ENCODE measurements around the gene CLN6. TPM values are rescaled to one million over a fixed set of nuclear protein-coding genes. Genes with fewer than 3 reads are reported as not detected.

Gene CLN6
- total RNA-seq, 1 donor from 2014 or later: 26.1 TPM

DNA sequence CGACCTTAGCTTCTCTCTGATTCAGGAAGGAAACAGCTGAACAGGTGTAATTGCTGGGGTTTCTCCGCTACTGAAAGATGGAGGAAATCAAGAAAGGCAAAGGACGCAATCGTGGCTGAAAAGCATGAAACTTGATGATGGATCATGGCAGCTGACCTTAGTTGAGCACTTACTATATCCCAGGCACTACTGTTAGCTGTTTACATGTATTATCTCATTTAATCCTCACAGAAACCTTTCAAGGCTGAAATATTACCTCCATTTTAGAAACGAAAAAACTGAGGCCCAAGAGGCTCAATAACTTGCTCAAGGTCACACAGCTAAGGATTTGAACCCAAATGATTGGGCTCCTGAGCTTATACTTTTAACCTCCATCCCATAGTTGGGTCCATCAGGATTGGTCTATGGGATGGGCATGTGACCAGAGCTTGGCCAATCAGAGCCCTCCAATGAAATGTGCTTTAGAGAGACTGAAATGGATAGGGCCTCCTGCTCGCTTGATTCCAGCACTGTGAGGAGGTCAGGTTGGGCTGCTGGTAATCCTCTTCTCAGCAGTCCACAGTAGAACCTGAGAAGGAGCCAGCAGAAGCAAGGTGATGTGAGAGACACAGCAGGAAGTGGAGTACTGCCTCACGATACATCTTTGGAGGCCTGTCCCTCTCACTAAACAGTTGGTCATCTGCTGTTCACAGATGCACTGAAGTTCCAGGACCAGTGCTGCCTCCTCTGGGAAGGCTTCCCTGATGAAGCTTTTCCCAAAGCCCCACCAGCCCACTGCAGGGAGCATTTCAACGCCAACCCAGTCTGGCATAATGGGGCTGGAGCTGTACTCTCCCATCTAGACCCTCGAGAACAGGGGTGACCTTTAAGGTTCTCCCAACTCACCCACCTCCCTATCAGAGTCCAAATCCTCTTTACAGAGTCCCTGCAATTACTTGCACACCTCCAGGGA is 10.4 kb downstream of the CLN6 start:
- H3K4me3 Mint-ChIP-seq (ENCODE audit: unreplicated experiment): no peak overlapping the region
- H3K27me3 Mint-ChIP-seq (ENCODE audit: unreplicated experiment): peaks cover 3% of the 10 kb centered on the region
- no peak overlapping the region for H3K27ac Mint-ChIP-seq (ENCODE audit: unreplicated experiment)
- TF ChIP-seq, protein P1, sequence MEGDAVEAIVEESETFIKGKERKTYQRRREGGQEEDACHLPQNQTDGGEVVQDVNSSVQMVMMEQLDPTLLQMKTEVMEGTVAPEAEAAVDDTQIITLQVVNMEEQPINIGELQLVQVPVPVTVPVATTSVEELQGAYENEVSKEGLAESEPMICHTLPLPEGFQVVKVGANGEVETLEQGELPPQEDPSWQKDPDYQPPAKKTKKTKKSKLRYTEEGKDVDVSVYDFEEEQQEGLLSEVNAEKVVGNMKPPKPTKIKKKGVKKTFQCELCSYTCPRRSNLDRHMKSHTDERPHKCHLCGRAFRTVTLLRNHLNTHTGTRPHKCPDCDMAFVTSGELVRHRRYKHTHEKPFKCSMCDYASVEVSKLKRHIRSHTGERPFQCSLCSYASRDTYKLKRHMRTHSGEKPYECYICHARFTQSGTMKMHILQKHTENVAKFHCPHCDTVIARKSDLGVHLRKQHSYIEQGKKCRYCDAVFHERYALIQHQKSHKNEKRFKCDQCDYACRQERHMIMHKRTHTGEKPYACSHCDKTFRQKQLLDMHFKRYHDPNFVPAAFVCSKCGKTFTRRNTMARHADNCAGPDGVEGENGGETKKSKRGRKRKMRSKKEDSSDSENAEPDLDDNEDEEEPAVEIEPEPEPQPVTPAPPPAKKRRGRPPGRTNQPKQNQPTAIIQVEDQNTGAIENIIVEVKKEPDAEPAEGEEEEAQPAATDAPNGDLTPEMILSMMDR (IDR thresholded peaks at IDR 0.05; ENCODE audit: partially characterized antibody, unreplicated experiment): no peak
- H3K9me3 Mint-ChIP-seq (ENCODE audit: unreplicated experiment): peaks cover 7% of the 10 kb centered on the region
- DNase-seq: no peak
- peaks cover 8% of the 10 kb centered on the region for H3K36me3 Mint-ChIP-seq (ENCODE audit: unreplicated experiment)
- peaks cover 3% of the 10 kb centered on the region for H3K4me1 Mint-ChIP-seq (ENCODE audit: low read depth, unreplicated experiment)

DNA sequence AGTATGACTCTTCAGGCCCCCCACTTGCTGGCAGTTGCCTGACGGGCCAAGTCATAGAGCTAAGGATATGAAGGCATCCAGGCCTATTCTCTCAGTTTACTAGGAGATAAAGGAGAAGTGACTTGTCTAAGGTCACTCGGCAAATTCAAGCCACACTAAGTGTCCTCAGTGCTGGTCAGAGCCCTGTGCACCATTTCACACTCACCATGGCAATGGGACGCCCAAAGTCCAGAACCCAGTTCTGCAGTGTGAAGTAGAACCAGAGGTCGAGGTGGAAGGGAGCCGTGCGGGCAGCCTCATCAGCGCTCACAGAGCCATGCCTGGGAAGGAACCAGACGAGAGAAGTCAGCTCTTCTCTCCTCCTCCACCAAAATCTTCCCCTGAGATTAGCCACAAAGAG is 11.2 kb downstream of the CLN6 start:
- Mint-ChIP-seq H3K4me1 (ENCODE audit: low read depth, unreplicated experiment) (peaks cover 3% of the 10 kb centered on the region), H3K27ac (ENCODE audit: unreplicated experiment) (no peak overlapping the region), H3K4me3 (ENCODE audit: unreplicated experiment) (no peak overlapping the region), H3K36me3 (ENCODE audit: unreplicated experiment) (peaks cover 8% of the 10 kb centered on the region), H3K9me3 (ENCODE audit: unreplicated experiment) (peaks cover 7% of the 10 kb centered on the region), H3K27me3 (ENCODE audit: unreplicated experiment) (peaks cover 3% of the 10 kb centered on the region)
- DNase-seq: no peak
- TF ChIP-seq, protein P1 (IDR thresholded peaks at IDR 0.05; ENCODE audit: partially characterized antibody, unreplicated experiment): no peak

DNA sequence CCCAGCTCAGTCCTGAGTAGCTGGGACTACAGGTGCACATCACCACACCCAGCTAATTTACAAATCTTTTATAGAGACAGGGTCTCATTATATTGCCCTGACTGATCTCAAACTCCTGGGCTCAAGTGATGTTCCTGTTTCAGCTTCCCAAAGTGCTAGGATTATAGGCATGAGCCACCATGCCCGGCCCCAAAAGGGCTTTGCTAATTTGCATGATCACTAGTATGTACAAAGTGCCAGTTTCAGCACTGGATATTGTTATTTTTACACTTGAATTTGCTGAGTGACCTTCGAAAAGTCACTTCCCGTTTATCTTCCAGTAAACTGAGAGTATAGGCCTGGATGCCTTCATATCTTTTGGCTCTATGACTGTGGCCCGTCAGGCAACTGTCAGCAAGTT is 12.2 kb downstream of the CLN6 start:
- TF ChIP-seq, protein P1 (IDR thresholded peaks at IDR 0.05; ENCODE audit: partially characterized antibody, unreplicated experiment): no peak
- no peaks in the 10 kb centered on the region for H3K27me3 Mint-ChIP-seq (ENCODE audit: unreplicated experiment)
- no peak for DNase-seq
- no peaks in the 10 kb centered on the region for H3K4me1 Mint-ChIP-seq (ENCODE audit: low read depth, unreplicated experiment)
- no peak overlapping the region for H3K4me3 Mint-ChIP-seq (ENCODE audit: unreplicated experiment)
- H3K9me3 Mint-ChIP-seq (ENCODE audit: unreplicated experiment): peaks cover 4% of the 10 kb centered on the region
- H3K36me3 Mint-ChIP-seq (ENCODE audit: unreplicated experiment): peaks cover 4% of the 10 kb centered on the region
- H3K27ac Mint-ChIP-seq (ENCODE audit: unreplicated experiment): no peak overlapping the region

DNA sequence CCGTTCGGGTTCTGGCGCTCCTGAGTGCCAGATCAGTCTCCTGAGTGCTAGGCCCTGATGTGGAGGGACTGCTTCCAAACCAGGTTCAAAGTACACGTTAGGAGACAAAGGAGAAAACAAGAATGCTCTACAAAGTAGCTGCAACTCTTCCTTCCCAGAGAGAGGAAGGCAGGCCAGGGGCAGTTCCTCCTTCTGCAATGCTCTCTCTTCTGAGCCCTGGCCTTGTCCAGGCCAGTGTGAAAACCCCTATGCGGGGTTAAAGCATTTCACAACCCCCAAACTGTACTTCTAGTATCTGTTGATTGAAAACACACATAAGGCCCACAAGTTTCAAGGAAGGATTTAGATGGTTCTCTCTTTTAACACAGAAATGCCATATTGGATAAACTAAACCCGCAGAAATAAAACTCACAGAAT is 14.7 kb downstream of the CLN6 start:
- no peak overlapping the region for H3K27ac Mint-ChIP-seq (ENCODE audit: unreplicated experiment)
- H3K4me1 Mint-ChIP-seq (ENCODE audit: low read depth, unreplicated experiment): no peaks in the 10 kb centered on the region
- H3K36me3 Mint-ChIP-seq (ENCODE audit: unreplicated experiment): peaks cover 4% of the 10 kb centered on the region
- H3K9me3 Mint-ChIP-seq (ENCODE audit: unreplicated experiment): no peaks in the 10 kb centered on the region
- no peaks in the 10 kb centered on the region for H3K27me3 Mint-ChIP-seq (ENCODE audit: unreplicated experiment)
- DNase-seq: no peak
- H3K4me3 Mint-ChIP-seq (ENCODE audit: unreplicated experiment): no peak overlapping the region
- TF ChIP-seq, protein P1 (IDR thresholded peaks at IDR 0.05; ENCODE audit: partially characterized antibody, unreplicated experiment): no peak
